ENCODE data around the gene BMP6. TPM values are rescaled to one million over a fixed set of nuclear protein-coding genes. Genes with fewer than 3 reads are reported as not detected.

BMP6 gene
- total RNA-seq, 1 experiment from 2014 or later, result 0.28 TPM

- H3K9me3 Mint-ChIP-seq, result peaks cover 0 to 2% of the 10 kb centered on the region in 2 experiments; a peak in 1 of 5 replicates
- H3K27me3 Mint-ChIP-seq (ENCODE audit: low read depth), result peaks cover 1% of the 10 kb centered on the region; the same call in 1 of the 2 replicates
- no peaks in the 10 kb centered on the region for H3K9me3 ChIP-seq (ENCODE audit: control insufficient read depth, low read depth, low read length)
- no peaks in the 10 kb centered on the region for H3K4me1 ChIP-seq (ENCODE audit: insufficient read depth, low read length)
- H3K4ac ChIP-seq (ENCODE audit: low read depth, low read length), result no peak overlapping the region
- H2BK5ac ChIP-seq (ENCODE audit: insufficient read length, low read length), result no peak overlapping the region
- no peaks in the 10 kb centered on the region for H3K27me3 ChIP-seq (ENCODE audit: insufficient read depth, low read length)
- no peaks in the 10 kb centered on the region for H4K20me1 ChIP-seq (ENCODE audit: control insufficient read depth, insufficient read depth, insufficient read length)
- H3K36me3 Mint-ChIP-seq (ENCODE audit: insufficient read depth in 1 of 3, low read depth in 3 of 3), result no peaks in the 10 kb centered on the region; a peak in 1 of 7 replicates
- H2BK15ac ChIP-seq (ENCODE audit: low read depth, low read length), result no peak overlapping the region
- no peak overlapping the region for H3T11ph ChIP-seq (ENCODE audit: low read length)
- H3K27ac Mint-ChIP-seq, result no peak overlapping the region
- H3K4me3 Mint-ChIP-seq, result no peak overlapping the region
- H3K56ac ChIP-seq (ENCODE audit: insufficient read length, low read depth, low read length), result no peak overlapping the region
- no peaks in the 10 kb centered on the region for H3K4me1 Mint-ChIP-seq
- no peak overlapping the region for H2BK12ac ChIP-seq (ENCODE audit: insufficient read length, low read depth, low read length)
- H4K5ac ChIP-seq (ENCODE audit: insufficient read length, low read depth, low read length), result no peak overlapping the region
- DNase-seq, result no peak
- H3K14ac ChIP-seq (ENCODE audit: insufficient read depth, low read length), result no peak overlapping the region
- H2BK120ac ChIP-seq (ENCODE audit: low read depth, low read length, poor library complexity, severe bottlenecking), result no peak overlapping the region
- no peak overlapping the region for H2AFZ ChIP-seq (ENCODE audit: low read length)
- WGBS (ENCODE audit: extremely low coverage, insufficient read length, low lambda C conversion rate), result no CpG with 5 or more reads among the region's 6 CpGs
- H3K18ac ChIP-seq (ENCODE audit: insufficient read length, low read depth, low read length), result no peak overlapping the region
- no peak overlapping the region for H3K9ac ChIP-seq (ENCODE audit: extremely low read depth, insufficient read length, low read length)
- H2AK5ac ChIP-seq (ENCODE audit: insufficient read length, low read length), result no peak overlapping the region
- H3K4me2 ChIP-seq (ENCODE audit: insufficient read depth, insufficient read length, low read length), result no peak overlapping the region
- no peak overlapping the region for H3K23ac ChIP-seq (ENCODE audit: insufficient read length, low read depth, low read length)
- no peaks in the 10 kb centered on the region for H3K79me1 ChIP-seq (ENCODE audit: insufficient read depth, low read depth, low read length, poor library complexity, severe bottlenecking)
- H3K27ac ChIP-seq (ENCODE audit: insufficient read length, low read depth, low read length), result no peak overlapping the region
- H4K91ac ChIP-seq (ENCODE audit: insufficient read length, low read depth, low read length), result no peak overlapping the region
- TF ChIP-seq CTCF (conservative IDR thresholded peaks at IDR 0.05), result no peak
- no peaks in the 10 kb centered on the region for H3K79me2 ChIP-seq (ENCODE audit: insufficient read depth, low read length)
- H3K23me2 ChIP-seq (ENCODE audit: insufficient read length, low read depth, low read length, poor library complexity, severe bottlenecking), result no peaks in the 10 kb centered on the region
- no peak overlapping the region for H4K8ac ChIP-seq (replicated peaks; ENCODE audit: insufficient read length, low read depth, low read length)
- H2BK20ac ChIP-seq (ENCODE audit: low read depth, low read length, poor library complexity, severe bottlenecking), result no peak overlapping the region
These were observed 58.3 kb downstream of the BMP6 start for GRCh38 chr6:7784248-7784647.
